A549 treated with CORT108297 at 1 μM for 4 hours (cell line): ENCODE results near the gene MON1A. TPM values are rescaled to one million over a fixed set of nuclear protein-coding genes. Genes with fewer than 3 reads are reported as not detected.

Experiments
- total RNA-seq: library from RNA; stranded (reverse); fragments of 200-300 nt; extraction: Qiagen RNA extraction; gene quantifications from 5 replicates; pipeline ENCODE4 v1.2.3, GENCODE V29; 2022

The MON1A gene
- 5.8 to 9.4 TPM (median 8.4 TPM) in 5 replicates for total RNA-seq

DNA sequence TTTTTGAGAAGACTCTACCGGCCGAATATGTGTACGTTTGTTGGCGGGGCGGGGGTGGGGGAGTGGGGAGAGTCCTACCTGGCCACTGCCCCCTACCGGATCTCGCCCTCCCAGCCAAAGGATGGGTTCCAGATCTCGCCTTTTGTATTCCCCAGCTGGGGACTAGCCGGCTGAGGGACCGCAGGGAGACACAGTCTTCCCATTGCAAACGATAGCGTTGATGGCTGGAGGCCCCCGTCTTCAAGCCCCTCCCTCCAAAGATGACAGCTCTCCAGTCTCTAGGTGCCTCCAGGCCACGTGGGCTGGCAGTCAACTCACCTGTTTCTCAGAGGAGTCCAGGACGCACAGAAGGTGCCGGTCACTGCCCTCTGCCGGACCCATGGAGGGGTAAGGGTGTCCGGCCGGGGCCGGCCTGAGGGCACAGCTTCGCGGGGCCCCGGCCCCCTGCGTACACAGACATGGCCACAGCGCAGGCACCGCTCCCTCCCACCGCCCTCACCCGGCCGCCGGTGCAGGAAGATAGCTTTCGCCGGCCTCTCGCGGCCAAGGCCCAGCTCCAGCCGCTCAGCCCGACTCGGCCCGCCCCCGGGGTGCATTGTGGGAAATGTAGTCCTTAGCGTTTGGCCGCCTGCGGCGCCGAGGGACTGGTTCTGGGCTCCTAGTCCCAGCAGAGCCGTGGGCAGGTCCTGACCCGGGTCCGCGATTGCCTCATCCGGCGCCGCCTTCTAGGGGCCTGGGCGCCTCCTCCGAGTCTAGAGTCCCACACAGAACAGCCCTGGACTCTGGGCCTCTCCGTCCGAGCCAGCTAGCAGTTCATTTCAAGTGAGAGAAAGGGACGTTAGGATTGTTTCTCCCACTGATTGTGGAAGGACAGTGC, at the start of gene MON1A:
TSS of gene MON1A (minus strand) at position 521 of the 877 bp plus-strand sequence. CDS start 16,465 bp downstream, outside the sequence.

GRCh38 chr3:49939858-49940666, 10.5 kb upstream of the MON1A start, which contains the start of gene RBM6:
Gene RBM6, plus strand, starts transcription at chr3:49940150. Its CDS starts 22,492 bp downstream, at chr3:49962642.

GRCh38 chr3:49903451-49904424, 25.9 kb downstream of the MON1A start, which contains the start of gene MST1R:
Gene MST1R, minus strand, starts transcription at chr3:49903873. Its CDS starts 264 bp downstream, at chr3:49903609.

DNA sequence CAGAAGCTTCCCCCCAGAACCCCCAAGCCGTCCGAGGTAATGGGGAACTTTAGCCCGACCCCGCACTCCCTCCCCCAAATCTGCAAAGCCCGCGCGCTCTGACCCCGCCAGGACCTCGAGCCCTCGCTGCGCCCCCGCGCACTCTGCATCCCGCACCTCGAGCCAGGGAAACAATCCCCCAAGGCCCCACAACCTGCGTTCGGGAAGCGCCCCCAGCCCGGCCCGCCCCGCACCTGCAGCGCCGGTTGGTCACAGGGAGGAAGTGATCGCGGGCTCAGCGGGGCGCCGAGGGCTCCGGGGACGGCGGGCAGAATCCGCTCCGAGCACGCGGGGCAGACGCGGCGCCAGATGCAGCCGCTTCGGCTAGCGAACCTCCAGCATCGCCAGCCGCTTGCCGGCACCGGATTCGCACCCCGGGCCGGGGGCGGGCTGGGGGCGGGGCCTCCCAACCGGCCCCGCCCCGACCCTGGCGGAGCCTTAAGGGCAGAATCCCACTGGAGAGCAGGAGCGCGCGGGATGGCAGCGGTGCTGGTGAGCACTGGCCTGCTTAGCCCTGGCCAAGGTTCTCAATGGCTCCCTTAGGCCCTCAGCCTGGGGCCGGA, 60.0 kb downstream of the MON1A start, which contains the start of gene CAMKV:
TSS of gene CAMKV (minus strand) at position 382 of the 602 bp plus-strand sequence. CDS start 7,518 bp downstream, outside the sequence.

Other genes starting within 250 kb of the MON1A start
- gene MST1, start 240.3 kb downstream of the MON1A start, total RNA-seq: 1.4 to 2.9 TPM (median 1.8 TPM) in 5 replicates
- 10.2 to 17.6 TPM (median 17.0 TPM) in 5 replicates for gene RNF123, start 240.3 kb downstream of the MON1A start, total RNA-seq
- gene AMIGO3, start 210.1 kb downstream of the MON1A start, total RNA-seq: 0.23 to 1.3 TPM (median 0.41 TPM) in 5 replicates
- gene GMPPB, start 205.9 kb downstream of the MON1A start, total RNA-seq: 14.9 to 22.0 TPM (median 20.4 TPM) in 5 replicates
- 20.9 to 22.7 TPM (median 21.0 TPM) in 5 replicates for gene IP6K1, start 143.3 kb downstream of the MON1A start, total RNA-seq
- gene CDHR4, start 129.9 kb downstream of the MON1A start, total RNA-seq: 0.12 to 0.65 TPM (median 0.43 TPM) in 5 replicates
- gene INKA1, start 126.5 kb downstream of the MON1A start, total RNA-seq: 1.6 to 2.3 TPM (median 2.1 TPM) in 5 replicates
- gene UBA7, start 115.9 kb downstream of the MON1A start, total RNA-seq: 0.38 to 0.74 TPM (median 0.64 TPM) in 5 replicates
- 11.9 to 16.2 TPM (median 15.3 TPM) in 5 replicates for gene TRAIP, start 73.2 kb downstream of the MON1A start, total RNA-seq
- 0.17 to 0.40 TPM (median 0.37 TPM) in 5 replicates for gene CAMKV, start 59.9 kb downstream of the MON1A start, total RNA-seq
- gene MST1R, start 25.9 kb downstream of the MON1A start, total RNA-seq: 6.9 to 9.5 TPM (median 8.7 TPM) in 5 replicates
- gene RBM6, start 10.3 kb upstream of the MON1A start, total RNA-seq: 23.6 to 32.9 TPM (median 26.4 TPM) in 5 replicates
- 30.1 to 36.0 TPM (median 33.7 TPM) in 5 replicates for gene RBM5, start 159.1 kb upstream of the MON1A start, total RNA-seq
- gene SEMA3F, start 225.5 kb upstream of the MON1A start, total RNA-seq: 7.0 to 12.2 TPM (median 10.6 TPM) in 5 replicates